ENCODE measurements around the gene KIDINS220. TPM values are rescaled to one million over a fixed set of nuclear protein-coding genes. Genes with fewer than 3 reads are reported as not detected.

The KIDINS220 gene
- total and polyA plus RNA-seq, 9 donors: 33.8 to 96.9 (median 66.7) TPM

- TF ChIP-seq, protein P1, sequence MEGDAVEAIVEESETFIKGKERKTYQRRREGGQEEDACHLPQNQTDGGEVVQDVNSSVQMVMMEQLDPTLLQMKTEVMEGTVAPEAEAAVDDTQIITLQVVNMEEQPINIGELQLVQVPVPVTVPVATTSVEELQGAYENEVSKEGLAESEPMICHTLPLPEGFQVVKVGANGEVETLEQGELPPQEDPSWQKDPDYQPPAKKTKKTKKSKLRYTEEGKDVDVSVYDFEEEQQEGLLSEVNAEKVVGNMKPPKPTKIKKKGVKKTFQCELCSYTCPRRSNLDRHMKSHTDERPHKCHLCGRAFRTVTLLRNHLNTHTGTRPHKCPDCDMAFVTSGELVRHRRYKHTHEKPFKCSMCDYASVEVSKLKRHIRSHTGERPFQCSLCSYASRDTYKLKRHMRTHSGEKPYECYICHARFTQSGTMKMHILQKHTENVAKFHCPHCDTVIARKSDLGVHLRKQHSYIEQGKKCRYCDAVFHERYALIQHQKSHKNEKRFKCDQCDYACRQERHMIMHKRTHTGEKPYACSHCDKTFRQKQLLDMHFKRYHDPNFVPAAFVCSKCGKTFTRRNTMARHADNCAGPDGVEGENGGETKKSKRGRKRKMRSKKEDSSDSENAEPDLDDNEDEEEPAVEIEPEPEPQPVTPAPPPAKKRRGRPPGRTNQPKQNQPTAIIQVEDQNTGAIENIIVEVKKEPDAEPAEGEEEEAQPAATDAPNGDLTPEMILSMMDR (IDR thresholded peaks at IDR 0.05): no peak
- no peak for TF ChIP-seq EP300 (IDR thresholded peaks at IDR 0.05)
- TF ChIP-seq POLR2A (IDR thresholded peaks at IDR 0.05): no peak
- Histone ChIP-seq H3K27ac (peak overlapping the region in 1 of 2 donors; percentile 62), H3K27me3 (no peaks in the 10 kb centered on the region), H3K9me3 (no peaks in the 10 kb centered on the region), H3K4me3 (no peak overlapping the region), H3K36me3 (no peaks in the 10 kb centered on the region), H3K4me1 (ENCODE audit: insufficient read depth) (peaks cover 8% of the 10 kb centered on the region)
- 48 to 76% (median 56%) methylated on average over 4 of the region's 4 CpGs for WGBS, 3 donors
- DNase-seq: no peak
- intact Hi-C loops (cut with DNase I): no loop called here
Measured at GRCh38 chr2:8822218-8822617, 15.2 kb downstream of the KIDINS220 start.

DNA sequence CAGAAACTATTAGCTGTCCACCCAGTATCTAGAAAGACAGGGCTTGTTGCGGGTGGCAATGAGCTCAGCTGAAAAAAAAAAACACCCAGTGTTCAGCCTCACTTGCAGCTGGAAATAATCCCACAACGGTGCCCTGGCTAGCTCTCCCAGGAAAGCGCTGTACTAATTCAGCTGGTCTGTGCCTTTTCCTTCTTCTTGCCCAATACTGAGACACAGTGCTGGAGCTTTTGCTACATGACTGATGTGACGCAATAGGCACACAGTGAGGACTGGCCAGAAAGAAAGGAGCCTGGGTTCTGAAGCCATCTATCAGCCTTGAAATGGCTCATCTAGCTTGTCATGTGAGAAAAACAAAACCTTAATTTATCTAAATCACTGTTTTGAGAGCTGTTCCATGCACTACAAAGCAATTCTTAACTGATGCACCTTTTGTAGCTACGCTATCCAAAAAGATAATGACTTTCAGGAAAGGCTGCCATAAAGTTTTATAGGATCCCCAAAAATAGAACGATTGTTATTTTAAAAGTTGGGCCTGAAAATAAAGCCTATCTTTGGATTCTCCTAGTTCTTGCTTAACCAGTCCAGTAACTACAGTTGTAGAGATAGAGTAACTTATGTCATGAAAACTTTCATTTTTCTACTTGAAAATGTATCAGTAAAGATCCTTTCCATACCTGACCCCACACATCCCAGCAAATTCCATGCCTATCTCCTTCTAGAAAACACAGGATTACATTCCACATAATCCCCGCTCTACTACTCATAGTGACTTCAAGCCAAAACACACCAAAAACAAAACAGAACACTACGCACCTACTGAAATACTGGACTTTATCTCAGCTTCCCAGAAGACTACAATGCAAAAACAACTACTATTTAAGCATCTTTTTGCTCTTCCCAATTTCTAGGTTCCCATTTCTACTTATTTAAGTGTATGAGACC lies 15.9 kb downstream of the KIDINS220 start:
- Histone ChIP-seq H3K4me3 (no peak overlapping the region), H3K4me1 (ENCODE audit: insufficient read depth) (peaks cover 8% of the 10 kb centered on the region), H3K27ac (peak overlapping the region in 1 of 2 donors; percentile 62), H3K27me3 (no peaks in the 10 kb centered on the region), H3K9me3 (no peaks in the 10 kb centered on the region), H3K36me3 (no peaks in the 10 kb centered on the region)
- peak; percentile 32 to 66 (median 49) for DNase-seq
- TF ChIP-seq POLR2A (IDR thresholded peaks at IDR 0.05) (no peak), EP300 (IDR thresholded peaks at IDR 0.05) (no peak)
- TF ChIP-seq, protein P1 (IDR thresholded peaks at IDR 0.05): no peak
- intact Hi-C loops (cut with DNase I): no loop called here
- WGBS, 3 donors: 32 to 37% (median 33%) methylated on average over 8 of the region's 8 CpGs

DNA sequence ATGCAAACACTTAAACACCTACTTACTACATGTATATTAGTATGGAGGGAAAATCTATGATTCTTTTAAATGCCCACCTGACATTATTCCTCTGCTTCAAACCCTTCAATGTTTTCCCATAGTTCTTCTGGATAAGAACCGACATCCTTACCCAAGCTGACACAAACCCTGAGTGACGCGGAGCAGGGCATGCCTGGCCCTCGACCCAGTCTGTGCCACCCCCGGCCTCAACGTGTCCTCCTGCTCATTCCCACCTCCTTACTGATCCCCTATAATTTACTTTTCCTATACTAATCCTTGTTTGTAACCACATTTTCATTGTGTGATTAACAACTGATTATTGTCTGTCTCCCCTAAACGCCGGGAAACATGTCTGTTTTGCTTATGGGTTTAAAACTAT lies 17.5 kb downstream of the KIDINS220 start:
- no peak overlapping the region for H3K4me3 ChIP-seq
- no peaks in the 10 kb centered on the region for H3K27me3 ChIP-seq
- WGBS, 3 donors: 88 to 93% (median 92%) methylated on average over 8 of the region's 8 CpGs
- no peaks in the 10 kb centered on the region for H3K9me3 ChIP-seq
- peaks cover 8% of the 10 kb centered on the region for H3K4me1 ChIP-seq (ENCODE audit: insufficient read depth)
- DNase-seq: no peak
- no peaks in the 10 kb centered on the region for H3K36me3 ChIP-seq
- no peak overlapping the region for H3K27ac ChIP-seq
- intact Hi-C loops (cut with DNase I): no loop called here
- TF ChIP-seq, protein P1 (IDR thresholded peaks at IDR 0.05): no peak
- TF ChIP-seq POLR2A (IDR thresholded peaks at IDR 0.05) (no peak), EP300 (IDR thresholded peaks at IDR 0.05) (no peak)

DNA sequence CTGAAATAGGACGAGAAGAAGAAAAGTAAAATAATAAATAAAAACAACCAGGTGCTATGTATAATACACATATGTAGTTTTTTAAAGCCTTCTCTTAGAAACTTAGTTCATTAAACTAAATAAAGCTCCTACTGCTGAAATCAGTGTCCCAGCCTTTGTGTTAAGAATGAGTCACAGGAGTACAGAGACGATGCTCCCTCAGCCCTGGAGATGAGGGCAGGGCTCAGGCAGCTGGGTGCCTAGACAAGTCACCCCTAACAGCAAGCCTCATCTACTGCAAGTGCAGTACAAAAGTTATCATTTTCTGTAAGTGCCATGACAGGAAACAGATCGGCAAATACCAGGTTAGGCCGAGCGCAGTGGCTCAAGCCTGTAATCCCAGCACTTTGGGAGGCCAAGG lies 18.2 kb downstream of the KIDINS220 start:
- no peak for TF ChIP-seq EP300 (IDR thresholded peaks at IDR 0.05)
- TF ChIP-seq, protein P1 (IDR thresholded peaks at IDR 0.05): no peak
- no peak for TF ChIP-seq POLR2A (IDR thresholded peaks at IDR 0.05)
- WGBS, 3 donors: 84 to 87% (median 85%) methylated on average over 5 of the region's 5 CpGs
- Histone ChIP-seq H3K9me3 (no peaks in the 10 kb centered on the region), H3K36me3 (no peaks in the 10 kb centered on the region), H3K4me1 (ENCODE audit: insufficient read depth) (peaks cover 8% of the 10 kb centered on the region), H3K27ac (no peak overlapping the region), H3K4me3 (no peak overlapping the region), H3K27me3 (no peaks in the 10 kb centered on the region)
- DNase-seq: no peak
- intact Hi-C loops (cut with DNase I): no loop called here

Data from ovary (tissue), 9 donors.